Measurements from ENCODE around the gene PEX5L.

GRCh38 chr3:179943117-179943880, 93.4 kb downstream of the PEX5L start:
- TF ChIP-seq CTCF (IDR thresholded peaks at IDR 0.05) (no peak), ATF1 (CRISPR knock-in tag; IDR thresholded peaks at IDR 0.05) (no peak), STAT6 (CRISPR knock-in tag; conservative IDR thresholded peaks at IDR 0.05; ENCODE audit: low read depth) (no peak), FOXJ3 (CRISPR knock-in tag; IDR thresholded peaks at IDR 0.05; ENCODE audit: borderline replicate concordance) (no peak), CBFB (CRISPR knock-in tag; IDR thresholded peaks at IDR 0.05; ENCODE audit: low read depth) (no peak), MAX (CRISPR knock-in tag; IDR thresholded peaks at IDR 0.05) (no peak), SMAD4 (CRISPR knock-in tag; IDR thresholded peaks at IDR 0.05) (no peak), JUN (CRISPR knock-in tag; IDR thresholded peaks at IDR 0.05) (no peak), ZNF121 (CRISPR knock-in tag; IDR thresholded peaks at IDR 0.05) (no peak)
- TF ChIP-seq, protein P1, sequence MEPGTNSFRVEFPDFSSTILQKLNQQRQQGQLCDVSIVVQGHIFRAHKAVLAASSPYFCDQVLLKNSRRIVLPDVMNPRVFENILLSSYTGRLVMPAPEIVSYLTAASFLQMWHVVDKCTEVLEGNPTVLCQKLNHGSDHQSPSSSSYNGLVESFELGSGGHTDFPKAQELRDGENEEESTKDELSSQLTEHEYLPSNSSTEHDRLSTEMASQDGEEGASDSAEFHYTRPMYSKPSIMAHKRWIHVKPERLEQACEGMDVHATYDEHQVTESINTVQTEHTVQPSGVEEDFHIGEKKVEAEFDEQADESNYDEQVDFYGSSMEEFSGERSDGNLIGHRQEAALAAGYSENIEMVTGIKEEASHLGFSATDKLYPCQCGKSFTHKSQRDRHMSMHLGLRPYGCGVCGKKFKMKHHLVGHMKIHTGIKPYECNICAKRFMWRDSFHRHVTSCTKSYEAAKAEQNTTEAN (CRISPR knock-in tag; IDR thresholded peaks at IDR 0.05), result no peak

All from WTC11 (cell line).